ENCODE data around the gene PPTC7.

Gene PPTC7

DNA sequence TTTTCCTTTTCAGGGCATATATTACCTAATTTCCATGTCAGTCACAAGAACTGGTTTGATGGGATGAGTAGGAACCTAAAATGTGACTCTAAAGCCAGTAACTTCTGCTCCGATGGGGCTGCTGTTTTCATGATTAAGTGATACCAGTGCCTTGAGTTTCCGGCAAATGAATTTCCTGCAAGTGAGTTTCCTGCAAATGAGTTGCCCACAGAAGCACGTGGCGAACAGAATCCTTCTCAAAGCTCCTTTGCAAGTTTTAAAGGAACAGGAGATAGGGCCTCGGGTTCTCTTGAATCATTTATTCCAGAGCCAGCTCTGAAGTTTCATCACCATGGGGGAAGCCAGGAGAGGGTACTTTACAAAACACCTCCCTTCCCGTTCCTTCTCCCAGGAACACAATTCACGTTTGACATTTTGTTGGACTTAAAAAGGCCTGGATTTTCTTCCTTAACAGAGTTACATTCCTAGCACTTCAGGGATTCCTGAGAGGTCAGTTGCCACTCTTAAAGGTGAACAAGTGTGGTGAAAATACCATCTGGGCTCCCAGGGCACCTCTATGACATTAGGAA is 2.2 kb upstream of the PPTC7 start:
- Histone ChIP-seq H2AFZ (ENCODE audit: low read length) (peak overlapping the region; percentile 47), H3K4ac (ENCODE audit: low read length) (no peak overlapping the region), H2AK5ac (ENCODE audit: low read depth, low read length) (no peak overlapping the region), H2BK15ac (ENCODE audit: low read length) (no peak overlapping the region), H3K79me1 (ENCODE audit: low read depth, low read length) (no peaks in the 10 kb centered on the region), H4K8ac (ENCODE audit: low read depth, low read length) (no peak overlapping the region), H3K4me1 (ENCODE audit: control insufficient read depth in 2 of 2, insufficient read depth in 1 of 2, low read depth in 1 of 2, low read length in 2 of 2) (peaks cover 5 to 9% of the 10 kb centered on the region in 2 donors), H3K4me3 (ENCODE audit: low read length in 2 of 2) (no peak overlapping the region), H3K23ac (ENCODE audit: low read depth, low read length, poor library complexity) (no peak overlapping the region), H3K9ac (ENCODE audit: low read depth, low read length, poor library complexity) (no peak overlapping the region), H3K14ac (ENCODE audit: low read length) (no peak overlapping the region), H2BK5ac (ENCODE audit: low read length) (no peak overlapping the region), H2BK120ac (ENCODE audit: low read depth, low read length) (no peak overlapping the region), H3K27ac (replicated peaks; ENCODE audit: low read length) (peak overlapping the region; percentile 20), H3K9me3 (replicated peaks in 1 of 2; ENCODE audit: control insufficient read depth in 2 of 2, insufficient read depth in 1 of 2, low read depth in 1 of 2, low read length in 2 of 2) (no peaks in the 10 kb centered on the region), H3K4me2 (ENCODE audit: insufficient read depth, low read length, poor library complexity, severe bottlenecking) (no peak overlapping the region), H3K36me3 (replicated peaks in 1 of 2; ENCODE audit: control insufficient read depth in 2 of 2, insufficient read depth in 2 of 2, low read length in 2 of 2) (no peaks in the 10 kb centered on the region), H3K27me3 (ENCODE audit: control insufficient read depth in 3 of 3, insufficient read depth in 3 of 3, low read depth in 1 of 3, low read length in 3 of 3) (peaks cover 0 to 16% (median 3%) of the 10 kb centered on the region in 3 experiments), H3K18ac (ENCODE audit: low read length) (no peak overlapping the region), H4K91ac (ENCODE audit: low read depth, low read length, poor library complexity) (no peak overlapping the region), H2BK12ac (ENCODE audit: low read length) (no peak overlapping the region)
- DNase-seq (ENCODE audit: low spot score): no peak
- WGBS, 2 donors (ENCODE audit: extremely low coverage in 2 of 2, insufficient read length in 2 of 2, insufficient replicate concordance in 1 of 2): no CpG with 5 or more reads among the region's 7 CpGs

DNA sequence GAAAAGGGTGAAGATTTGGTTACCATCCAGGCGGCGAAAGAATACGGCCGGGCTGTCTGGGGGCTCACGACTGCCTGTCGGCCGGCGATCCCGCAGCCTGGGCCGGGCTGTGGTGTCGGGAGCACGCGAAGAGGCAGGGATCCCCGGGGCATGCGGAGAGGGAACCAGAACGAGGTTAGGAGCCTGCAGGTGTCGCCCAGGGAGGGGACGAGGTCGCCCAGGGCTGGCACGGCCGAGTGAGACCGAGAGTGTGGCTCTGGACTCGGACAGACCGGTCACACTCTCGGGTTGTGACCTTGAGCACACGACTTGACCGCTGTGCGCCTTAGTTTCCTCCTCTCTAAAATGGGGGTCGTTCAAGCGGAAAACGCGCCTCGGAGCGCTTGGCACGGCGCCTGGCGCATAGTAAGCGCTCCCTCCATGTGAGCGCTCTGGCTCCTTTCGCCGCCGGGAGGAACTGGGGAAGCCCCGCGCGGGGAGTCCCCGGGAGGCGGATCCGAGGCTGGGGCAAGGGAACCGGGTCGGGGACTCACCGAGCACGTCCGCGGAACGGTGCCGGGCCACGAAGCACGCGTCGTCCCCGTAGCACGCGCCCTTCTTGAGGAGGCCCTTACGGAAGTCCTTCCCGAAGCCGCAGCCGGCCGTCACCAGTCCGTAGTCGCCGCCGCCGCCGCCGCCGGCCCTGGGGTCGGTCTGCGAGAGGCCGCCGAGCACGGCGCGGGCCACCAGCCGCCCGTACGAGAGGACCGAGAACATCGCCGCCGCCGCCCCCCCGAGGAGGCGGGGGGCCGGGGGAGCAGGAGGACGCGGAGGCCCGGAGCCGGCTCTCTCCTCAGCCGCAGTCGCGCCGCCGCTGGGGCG is 612 bp downstream of the PPTC7 start:
- H3K27ac ChIP-seq (replicated peaks; ENCODE audit: low read length): no peak overlapping the region

DNA sequence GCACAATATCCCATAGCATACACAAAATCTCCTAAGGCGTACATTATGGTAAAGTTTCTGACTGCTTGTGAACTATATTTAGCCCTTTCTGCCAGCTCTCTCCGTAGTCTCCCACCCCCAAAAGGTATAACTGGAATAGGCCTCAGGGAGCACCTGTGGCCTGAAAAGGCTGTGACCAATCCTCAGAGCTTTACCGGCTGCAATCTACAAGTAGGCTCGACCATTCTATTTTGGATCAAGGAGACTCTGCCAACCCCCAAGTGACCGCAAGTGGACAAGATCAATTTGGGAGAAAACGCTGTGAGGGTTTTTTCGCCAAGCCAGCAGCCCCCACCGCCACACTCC is 1.2 kb downstream of the PPTC7 start:
- Histone ChIP-seq H3K36me3 (replicated peaks in 1 of 2; ENCODE audit: control insufficient read depth in 2 of 2, insufficient read depth in 2 of 2, low read length in 2 of 2) (no peaks in the 10 kb centered on the region), H3K27ac (replicated peaks; ENCODE audit: low read length) (no peak overlapping the region), H4K91ac (ENCODE audit: low read depth, low read length, poor library complexity) (no peak overlapping the region), H3K9me3 (replicated peaks in 1 of 2; ENCODE audit: control insufficient read depth in 2 of 2, insufficient read depth in 1 of 2, low read depth in 1 of 2, low read length in 2 of 2) (no peaks in the 10 kb centered on the region), H3K4me2 (ENCODE audit: insufficient read depth, low read length, poor library complexity, severe bottlenecking) (peak overlapping the region; percentile 97), H3K9ac (ENCODE audit: low read depth, low read length, poor library complexity) (peak overlapping the region; percentile 87), H2AFZ (ENCODE audit: low read length) (peak overlapping the region; percentile 84), H2BK5ac (ENCODE audit: low read length) (no peak overlapping the region), H2BK12ac (ENCODE audit: low read length) (no peak overlapping the region), H3K4ac (ENCODE audit: low read length) (no peak overlapping the region), H4K8ac (ENCODE audit: low read depth, low read length) (no peak overlapping the region), H2AK5ac (ENCODE audit: low read depth, low read length) (no peak overlapping the region), H3K4me3 (ENCODE audit: low read length in 2 of 2) (peak overlapping the region; percentile 65 to 96), H2BK15ac (ENCODE audit: low read length) (no peak overlapping the region), H3K23ac (ENCODE audit: low read depth, low read length, poor library complexity) (no peak overlapping the region), H3K18ac (ENCODE audit: low read length) (no peak overlapping the region), H3K79me1 (ENCODE audit: low read depth, low read length) (peaks cover 3% of the 10 kb centered on the region), H3K14ac (ENCODE audit: low read length) (peak overlapping the region; percentile 0), H3K4me1 (ENCODE audit: control insufficient read depth in 2 of 2, insufficient read depth in 1 of 2, low read depth in 1 of 2, low read length in 2 of 2) (peaks cover 5 to 9% of the 10 kb centered on the region in 2 donors), H3K27me3 (ENCODE audit: control insufficient read depth in 3 of 3, insufficient read depth in 3 of 3, low read depth in 1 of 3, low read length in 3 of 3) (peaks cover 0 to 16% (median 3%) of the 10 kb centered on the region in 3 experiments), H2BK120ac (ENCODE audit: low read depth, low read length) (no peak overlapping the region)
- no CpG with 5 or more reads among the region's 8 CpGs for whole genome bisulfite sequencing, 2 donors (ENCODE audit: extremely low coverage in 2 of 2, insufficient read length in 2 of 2, insufficient replicate concordance in 1 of 2)
- no peak for DNase-seq (ENCODE audit: low spot score)

More for the DNA sequence above, 612 bp downstream of the PPTC7 start:
- Histone ChIP-seq H2BK120ac (ENCODE audit: low read depth, low read length) (no peak overlapping the region), H2BK15ac (ENCODE audit: low read length) (no peak overlapping the region), H3K18ac (ENCODE audit: low read length) (peak overlapping the region; percentile 91), H3K4me2 (ENCODE audit: insufficient read depth, low read length, poor library complexity, severe bottlenecking) (peak overlapping the region; percentile 97), H2AK5ac (ENCODE audit: low read depth, low read length) (peak overlapping the region; percentile 20), H3K36me3 (replicated peaks in 1 of 2; ENCODE audit: control insufficient read depth in 2 of 2, insufficient read depth in 2 of 2, low read length in 2 of 2) (no peaks in the 10 kb centered on the region), H3K9ac (ENCODE audit: low read depth, low read length, poor library complexity) (peak overlapping the region; percentile 87), H3K27me3 (ENCODE audit: control insufficient read depth in 3 of 3, insufficient read depth in 3 of 3, low read depth in 1 of 3, low read length in 3 of 3) (peaks cover 0 to 16% (median 3%) of the 10 kb centered on the region in 3 experiments), H4K8ac (ENCODE audit: low read depth, low read length) (no peak overlapping the region), H3K14ac (ENCODE audit: low read length) (peak overlapping the region; percentile 0), H3K9me3 (replicated peaks in 1 of 2; ENCODE audit: control insufficient read depth in 2 of 2, insufficient read depth in 1 of 2, low read depth in 1 of 2, low read length in 2 of 2) (no peaks in the 10 kb centered on the region), H2BK12ac (ENCODE audit: low read length) (no peak overlapping the region), H2AFZ (ENCODE audit: low read length) (peak overlapping the region; percentile 84), H2BK5ac (ENCODE audit: low read length) (peak overlapping the region; percentile 44), H3K4ac (ENCODE audit: low read length) (no peak overlapping the region), H4K91ac (ENCODE audit: low read depth, low read length, poor library complexity) (no peak overlapping the region), H3K79me1 (ENCODE audit: low read depth, low read length) (peaks cover 3% of the 10 kb centered on the region), H3K23ac (ENCODE audit: low read depth, low read length, poor library complexity) (peak overlapping the region; percentile 25), H3K4me3 (ENCODE audit: low read length in 2 of 2) (peak overlapping the region; percentile 65 to 96), H3K4me1 (ENCODE audit: control insufficient read depth in 2 of 2, insufficient read depth in 1 of 2, low read depth in 1 of 2, low read length in 2 of 2) (peaks cover 5 to 9% of the 10 kb centered on the region in 2 donors)
- DNase-seq (ENCODE audit: low spot score): peak; percentile 45
- no CpG with 5 or more reads among the region's 104 CpGs for WGBS, 2 donors (ENCODE audit: extremely low coverage in 2 of 2, insufficient read length in 2 of 2, insufficient replicate concordance in 1 of 2)

DNA sequence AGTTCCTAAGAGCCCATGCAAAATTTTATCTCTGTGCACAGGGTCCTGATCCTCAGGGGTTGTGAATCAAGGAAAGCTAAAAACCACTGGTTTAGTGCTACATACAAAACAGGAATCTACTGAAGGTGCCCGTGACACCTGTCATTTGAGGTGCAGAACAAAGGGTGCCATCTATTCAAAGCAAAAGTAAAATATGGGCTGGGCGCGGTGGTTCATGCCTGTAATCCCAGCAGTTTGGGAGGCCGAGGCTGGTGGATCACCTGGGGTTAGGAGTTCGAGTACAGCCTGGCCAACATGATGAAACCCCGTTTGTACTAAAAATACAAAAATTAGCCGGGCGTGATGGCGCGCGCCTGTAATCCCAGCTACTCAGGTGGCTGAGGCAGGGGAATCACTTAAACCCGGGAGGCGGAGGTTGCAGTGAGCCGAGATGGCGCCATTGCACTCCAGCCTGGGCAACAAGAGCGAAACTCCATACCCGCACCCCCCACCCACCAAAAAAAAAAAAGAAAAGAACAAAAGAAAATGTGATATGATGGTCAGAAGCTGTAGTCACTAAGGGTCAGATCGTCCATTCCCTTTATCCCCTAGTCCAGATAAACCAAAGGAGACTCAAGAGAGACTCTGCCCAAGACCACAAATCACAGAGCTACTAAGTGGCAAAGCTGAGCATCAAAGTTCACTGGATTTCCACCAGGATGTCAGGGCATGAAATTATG is 3.4 kb downstream of the PPTC7 start:
- no CpG with 5 or more reads among the region's 18 CpGs for WGBS, 2 donors (ENCODE audit: extremely low coverage in 2 of 2, insufficient read length in 2 of 2, insufficient replicate concordance in 1 of 2)

More for the DNA sequence above, 3.4 kb downstream of the PPTC7 start:
- no peak overlapping the region for H2AK5ac ChIP-seq (ENCODE audit: low read depth, low read length)
- no peak overlapping the region for H2BK15ac ChIP-seq (ENCODE audit: low read length)
- no peak overlapping the region for H2BK5ac ChIP-seq (ENCODE audit: low read length)
- H3K79me1 ChIP-seq (ENCODE audit: low read depth, low read length): peaks cover 3% of the 10 kb centered on the region
- H3K23ac ChIP-seq (ENCODE audit: low read depth, low read length, poor library complexity): no peak overlapping the region
- H3K27ac ChIP-seq (replicated peaks; ENCODE audit: low read length): no peak overlapping the region
- H3K4me2 ChIP-seq (ENCODE audit: insufficient read depth, low read length, poor library complexity, severe bottlenecking): no peak overlapping the region
- H4K91ac ChIP-seq (ENCODE audit: low read depth, low read length, poor library complexity): no peak overlapping the region
- H3K14ac ChIP-seq (ENCODE audit: low read length): no peak overlapping the region
- no peak overlapping the region for H2BK12ac ChIP-seq (ENCODE audit: low read length)
- no peak overlapping the region for H3K4ac ChIP-seq (ENCODE audit: low read length)
- H3K36me3 ChIP-seq (replicated peaks in 1 of 2; ENCODE audit: control insufficient read depth in 2 of 2, insufficient read depth in 2 of 2, low read length in 2 of 2): no peaks in the 10 kb centered on the region
- peaks cover 5 to 6% of the 10 kb centered on the region in 2 donors for H3K4me1 ChIP-seq (ENCODE audit: control insufficient read depth in 2 of 2, insufficient read depth in 1 of 2, low read depth in 1 of 2, low read length in 2 of 2)
- H2BK120ac ChIP-seq (ENCODE audit: low read depth, low read length): no peak overlapping the region
- DNase-seq (ENCODE audit: low spot score): no peak
- H3K18ac ChIP-seq (ENCODE audit: low read length): no peak overlapping the region
- no peaks in the 10 kb centered on the region for H3K9me3 ChIP-seq (replicated peaks in 1 of 2; ENCODE audit: control insufficient read depth in 2 of 2, insufficient read depth in 1 of 2, low read depth in 1 of 2, low read length in 2 of 2)
- H3K4me3 ChIP-seq (ENCODE audit: low read length in 2 of 2): no peak overlapping the region
- no peak overlapping the region for H2AFZ ChIP-seq (ENCODE audit: low read length)
- H3K27me3 ChIP-seq (ENCODE audit: control insufficient read depth in 3 of 3, insufficient read depth in 3 of 3, low read depth in 1 of 3, low read length in 3 of 3): peaks cover 0 to 3% (median 2%) of the 10 kb centered on the region in 3 experiments
- H3K9ac ChIP-seq (ENCODE audit: low read depth, low read length, poor library complexity): no peak overlapping the region
- no peak overlapping the region for H4K8ac ChIP-seq (ENCODE audit: low read depth, low read length)

All from neuronal stem cell (in vitro differentiated cells).